Duodenal mucosa (tissue), 2 donors: ENCODE data around the gene CPED1.

ENCODE experiments used
- H3K27ac ChIP-seq: one replicate; pipeline ENCODE4 v1.7.0; 2013; ENCODE audit warnings: low read depth, low read length
- H3K27me3 ChIP-seq, 2 donors: one replicate each; pipeline ENCODE4 v1.7.0; 2013; ENCODE audit warnings: low read length in 2 of 2, control low read depth in 1 of 2; ENCODE audit not compliant: insufficient read depth in 2 of 2, control insufficient read depth in 1 of 2
- H3K36me3 ChIP-seq, 2 donors: one replicate each; pipeline ENCODE4 v1.7.0; 2013; ENCODE audit warnings: low read length in 2 of 2, control low read depth in 1 of 2; ENCODE audit not compliant: insufficient read depth in 2 of 2, control insufficient read depth in 1 of 2
- H3K4me1 ChIP-seq, 2 donors: one replicate each; pipeline ENCODE4 v1.7.0; 2013; ENCODE audit warnings: low read length in 2 of 2, control low read depth in 1 of 2; ENCODE audit not compliant: insufficient read depth in 2 of 2, control insufficient read depth in 1 of 2
- H3K4me3 ChIP-seq, 2 donors: one replicate each; pipeline ENCODE4 v1.7.0; 2013; ENCODE audit warnings: low read length in 2 of 2, low read depth in 1 of 2
- H3K9ac ChIP-seq, 2 donors: one replicate each; pipeline ENCODE4 v1.7.0; 2013; ENCODE audit warnings: low read length in 2 of 2, low read depth in 1 of 2
- H3K9me3 ChIP-seq, 2 donors: one replicate each; pipeline ENCODE4 v1.7.0; 2013; ENCODE audit warnings: low read length in 2 of 2, control low read depth in 1 of 2; ENCODE audit not compliant: control insufficient read depth in 1 of 2

CPED1 gene

GRCh38 chr7:120988591-120989256 is at the start of gene CPED1:
TSS of gene CPED1 (plus strand) at chr7:120988711. CDS start at chr7:120989622, 911 bp downstream.
- peak within 1 kb of the TSS; percentile 86 for H3K27ac ChIP-seq
- peak within 1 kb of the TSS; percentile 63 to 79 for H3K9ac ChIP-seq
- H3K27me3 ChIP-seq: peaks cover 4 to 8% of the 10 kb centered on the region in 2 donors
- H3K36me3 ChIP-seq: no peaks in the 10 kb centered on the region
- H3K9me3 ChIP-seq: no peaks in the 10 kb centered on the region
- H3K4me3 ChIP-seq: peak within 1 kb of the TSS; percentile 68 to 74
- peaks cover 7 to 16% of the 10 kb centered on the region in 2 donors for H3K4me1 ChIP-seq

- Histone ChIP-seq H3K9ac (no peak overlapping the region), H3K36me3 (no peaks in the 10 kb centered on the region)
Measured at GRCh38 chr7:120939345-120939744, 49.2 kb upstream of the CPED1 start.

GRCh38 chr7:120941064-120941463 is 47.4 kb upstream of the CPED1 start:
- Histone ChIP-seq H3K27ac (no peak overlapping the region), H3K36me3 (no peaks in the 10 kb centered on the region), H3K9me3 (no peaks in the 10 kb centered on the region), H3K4me3 (no peak overlapping the region), H3K9ac (no peak overlapping the region), H3K4me1 (no peaks in the 10 kb centered on the region), H3K27me3 (no peaks in the 10 kb centered on the region)

More at GRCh38 chr7:120939345-120939744, 49.2 kb upstream of the CPED1 start:
- no peaks in the 10 kb centered on the region for H3K9me3 ChIP-seq
- no peak overlapping the region for H3K4me3 ChIP-seq
- H3K27ac ChIP-seq: no peak overlapping the region
- H3K27me3 ChIP-seq: no peaks in the 10 kb centered on the region
- H3K4me1 ChIP-seq: no peaks in the 10 kb centered on the region

- Histone ChIP-seq H3K9ac (no peak overlapping the region), H3K27me3 (no peaks in the 10 kb centered on the region), H3K4me1 (no peaks in the 10 kb centered on the region), H3K36me3 (no peaks in the 10 kb centered on the region), H3K27ac (no peak overlapping the region), H3K4me3 (no peak overlapping the region), H3K9me3 (no peaks in the 10 kb centered on the region)
Measured at GRCh38 chr7:120941856-120942255, 46.7 kb upstream of the CPED1 start.

GRCh38 chr7:120942861-120943260 is 45.6 kb upstream of the CPED1 start:
- Histone ChIP-seq H3K4me3 (no peak overlapping the region), H3K36me3 (no peaks in the 10 kb centered on the region), H3K27ac (no peak overlapping the region)

GRCh38 chr7:120944826-120945562 is 43.5 kb upstream of the CPED1 start:
- no peak overlapping the region for H3K27ac ChIP-seq
- no peaks in the 10 kb centered on the region for H3K36me3 ChIP-seq
- no peak overlapping the region for H3K9ac ChIP-seq
- H3K4me1 ChIP-seq: no peaks in the 10 kb centered on the region
- no peaks in the 10 kb centered on the region for H3K27me3 ChIP-seq
- H3K9me3 ChIP-seq: no peaks in the 10 kb centered on the region
- no peak overlapping the region for H3K4me3 ChIP-seq

More at GRCh38 chr7:120942861-120943260, 45.6 kb upstream of the CPED1 start:
- Histone ChIP-seq H3K9ac (no peak overlapping the region), H3K27me3 (no peaks in the 10 kb centered on the region), H3K4me1 (no peaks in the 10 kb centered on the region), H3K9me3 (no peaks in the 10 kb centered on the region)

- no peak overlapping the region for H3K4me3 ChIP-seq
- no peak overlapping the region for H3K27ac ChIP-seq
- no peaks in the 10 kb centered on the region for H3K9me3 ChIP-seq
- H3K27me3 ChIP-seq: no peaks in the 10 kb centered on the region
- no peak overlapping the region for H3K9ac ChIP-seq
- H3K36me3 ChIP-seq: no peaks in the 10 kb centered on the region
- H3K4me1 ChIP-seq: peaks cover 9 to 12% of the 10 kb centered on the region in 2 donors
Measured at GRCh38 chr7:120947980-120948379, 40.5 kb upstream of the CPED1 start.

GRCh38 chr7:120949393-120949911 is 39.1 kb upstream of the CPED1 start:
- Histone ChIP-seq H3K9ac (peak overlapping the region; percentile 52 to 65), H3K4me1 (peaks cover 9 to 12% of the 10 kb centered on the region in 2 donors), H3K36me3 (peaks cover 2 to 8% of the 10 kb centered on the region in 2 donors), H3K9me3 (no peaks in the 10 kb centered on the region), H3K27ac (no peak overlapping the region), H3K27me3 (no peaks in the 10 kb centered on the region), H3K4me3 (peak overlapping the region; percentile 79 to 98)

GRCh38 chr7:120949998-120950538 is 38.4 kb upstream of the CPED1 start:
- no peaks in the 10 kb centered on the region for H3K9me3 ChIP-seq
- peaks cover 4 to 10% of the 10 kb centered on the region in 2 donors for H3K36me3 ChIP-seq
- peak overlapping the region; percentile 52 to 65 for H3K9ac ChIP-seq
- H3K27ac ChIP-seq: no peak overlapping the region
- peaks cover 9 to 12% of the 10 kb centered on the region in 2 donors for H3K4me1 ChIP-seq
- peak overlapping the region; percentile 79 to 98 for H3K4me3 ChIP-seq
- H3K27me3 ChIP-seq: no peaks in the 10 kb centered on the region
